ENCODE data around the gene CFAP100. TPM values are rescaled to one million over a fixed set of nuclear protein-coding genes. Genes with fewer than 3 reads are reported as not detected.
A peak's percentile ranks its signal among the peaks of the same experiment; 100 is the strongest.

Gene CFAP100
- total and polyA plus RNA-seq, 10 donors, result not detected

GRCh38 chr3:126351771-126352475 is 42.8 kb upstream of the CFAP100 start:
- TF ChIP-seq POLR2A (IDR thresholded peaks at IDR 0.05) (no peak), POLR2AphosphoS5 (IDR thresholded peaks at IDR 0.05) (no peak), CTCF (IDR thresholded peaks at IDR 0.05 in 8 of 11, conservative IDR thresholded peaks at IDR 0.05 in 3 of 11) (no peak)
- peaks cover 0 to 31% (median 24%) of the 10 kb centered on the region in 6 donors for H3K4me1 ChIP-seq
- intact Hi-C loops (cut with DNase I; ENCODE audit: low total_unique reads), result no loop called here
- H3K27ac ChIP-seq, result no peak overlapping the region
- 92 to 97% (median 95%) methylated on average over 15 to 18 of the region's 18 CpGs for WGBS, 5 donors
- H3K9me3 ChIP-seq, result no peaks in the 10 kb centered on the region
- H3K27me3 ChIP-seq (replicated peaks in 1 of 7), result peaks cover 0 to 27% (median 13%) of the 10 kb centered on the region in 7 donors
- peak; percentile 73 for DNase-seq
- H3K4me3 ChIP-seq, result no peak overlapping the region
- peaks cover 0 to 10% (median 0%) of the 10 kb centered on the region in 6 donors for H3K36me3 ChIP-seq

GRCh38 chr3:126352476-126353454 is 41.9 kb upstream of the CFAP100 start:
- no peak overlapping the region for H3K27ac ChIP-seq
- peaks cover 0 to 33% (median 13%) of the 10 kb centered on the region in 7 donors for H3K27me3 ChIP-seq (replicated peaks in 1 of 7)
- peaks cover 0 to 36% (median 28%) of the 10 kb centered on the region in 6 donors for H3K4me1 ChIP-seq
- no peak overlapping the region for H3K4me3 ChIP-seq
- no peaks in the 10 kb centered on the region for H3K9me3 ChIP-seq
- DNase-seq, result peak; percentile 70
- H3K36me3 ChIP-seq, result peaks cover 0 to 10% (median 0%) of the 10 kb centered on the region in 6 donors
- no peak for TF ChIP-seq POLR2A (IDR thresholded peaks at IDR 0.05)
- TF ChIP-seq CTCF (IDR thresholded peaks at IDR 0.05 in 8 of 11, conservative IDR thresholded peaks at IDR 0.05 in 3 of 11), result no peak
- no peak for TF ChIP-seq POLR2AphosphoS5 (IDR thresholded peaks at IDR 0.05)
- 87 to 96% (median 88%) methylated on average over 14 to 27 of the region's 27 CpGs for WGBS, 5 donors
- intact Hi-C loops (cut with DNase I; ENCODE audit: low total_unique reads), result no loop called here

- intact Hi-C loops (cut with DNase I; ENCODE audit: low total_unique reads), result no loop called here
- H3K36me3 ChIP-seq, result peaks cover 0 to 10% (median 0%) of the 10 kb centered on the region in 6 donors
- H3K27me3 ChIP-seq (replicated peaks in 1 of 7), result peaks cover 0 to 43% (median 18%) of the 10 kb centered on the region in 7 donors
- peak; percentile 63 for DNase-seq
- peak overlapping the region in 2 of 8 donors; percentile 5 to 21 for H3K27ac ChIP-seq
- TF ChIP-seq POLR2A (IDR thresholded peaks at IDR 0.05) (no peak), POLR2AphosphoS5 (IDR thresholded peaks at IDR 0.05) (peak in 2 of 3 donors; percentile 41 to 50), CTCF (IDR thresholded peaks at IDR 0.05 in 8 of 11, conservative IDR thresholded peaks at IDR 0.05 in 3 of 11) (peak in 1 of 11 experiments; percentile 6)
- 72 to 91% (median 88%) methylated on average over 7 to 8 of the region's 8 CpGs for WGBS, 5 donors
- peaks cover 0 to 40% (median 36%) of the 10 kb centered on the region in 6 donors for H3K4me1 ChIP-seq
- H3K9me3 ChIP-seq, result no peaks in the 10 kb centered on the region
- H3K4me3 ChIP-seq, result no peak overlapping the region
Observed at GRCh38 chr3:126353694-126354321, 40.9 kb upstream of the CFAP100 start.
